ENCODE data around the gene DBNDD2.

Gene DBNDD2

GRCh38 chr20:45456632-45457031 is 48.5 kb downstream of the DBNDD2 start:
- no peaks in the 10 kb centered on the region for H3K36me3 ChIP-seq (ENCODE audit: insufficient read depth, low read length)
- no peak overlapping the region for H3K4me3 ChIP-seq (ENCODE audit: low read length)
- H3K9me3 ChIP-seq (ENCODE audit: low read length), result no peaks in the 10 kb centered on the region
- H3K4me1 ChIP-seq (ENCODE audit: insufficient read depth, low read length), result no peaks in the 10 kb centered on the region
- no peak overlapping the region for H2AFZ ChIP-seq (ENCODE audit: low read depth, low read length)
- H3K27me3 ChIP-seq (ENCODE audit: insufficient read depth, low read length), result peaks cover 7% of the 10 kb centered on the region

- no peaks in the 10 kb centered on the region for H3K36me3 ChIP-seq (ENCODE audit: insufficient read depth, low read length)
- no peak overlapping the region for H3K4me3 ChIP-seq (ENCODE audit: low read length)
- H3K27me3 ChIP-seq (ENCODE audit: insufficient read depth, low read length), result peaks cover 11% of the 10 kb centered on the region
- H3K4me1 ChIP-seq (ENCODE audit: insufficient read depth, low read length), result no peaks in the 10 kb centered on the region
- H3K9me3 ChIP-seq (ENCODE audit: low read length), result no peaks in the 10 kb centered on the region
- H2AFZ ChIP-seq (ENCODE audit: low read depth, low read length), result no peak overlapping the region
These were observed 51.5 kb downstream of the DBNDD2 start for GRCh38 chr20:45459606-45460005.

Measured in neuron (in vitro differentiated cells).